Kidney epithelial cell (primary cell): ENCODE data around the gene CREB3L4. TPM values are rescaled to one million over a fixed set of nuclear protein-coding genes. Genes with fewer than 3 reads are reported as not detected.

ENCODE experiments used
- DNase-seq: peaks from one replicate; pipeline ENCODE4 v3.0.0-alpha.2; 2010; ENCODE audit warnings: low read depth
- H3K27me3 ChIP-seq: 2 replicates; pipeline ENCODE4 v1.6.0; 2011; ENCODE audit warnings: low read length; ENCODE audit not compliant: control insufficient read depth, insufficient read depth
- H3K36me3 ChIP-seq: 2 replicates; pipeline ENCODE4 v1.5.1; 2011; ENCODE audit warnings: low read length; ENCODE audit not compliant: control insufficient read depth, insufficient read depth
- H3K4me3 ChIP-seq: 2 replicates; pipeline ENCODE4 v1.5.1; 2011; ENCODE audit warnings: low read depth, mild to moderate bottlenecking, control low read depth, low read length
- total RNA-seq: library from RNA; depleted of rRNA; stranded (reverse); fragments of >200 nt; gene quantifications from 2 replicates; pipeline ENCODE4 v1.2.3, GENCODE V29; 2015
- TF ChIP-seq, protein P1 (sequence below): IDR thresholded peaks from 2 replicates; pipeline ENCODE4 v1.5.1; 2011; ENCODE audit warnings: mild to moderate bottlenecking, moderate library complexity, low read length, control low read depth, inconsistent platforms; ENCODE audit not compliant: insufficient read depth, poor library complexity, severe bottlenecking

CREB3L4 gene
- total RNA-seq, 1 donor from 2014 or later, result 14.5 TPM

DNA sequence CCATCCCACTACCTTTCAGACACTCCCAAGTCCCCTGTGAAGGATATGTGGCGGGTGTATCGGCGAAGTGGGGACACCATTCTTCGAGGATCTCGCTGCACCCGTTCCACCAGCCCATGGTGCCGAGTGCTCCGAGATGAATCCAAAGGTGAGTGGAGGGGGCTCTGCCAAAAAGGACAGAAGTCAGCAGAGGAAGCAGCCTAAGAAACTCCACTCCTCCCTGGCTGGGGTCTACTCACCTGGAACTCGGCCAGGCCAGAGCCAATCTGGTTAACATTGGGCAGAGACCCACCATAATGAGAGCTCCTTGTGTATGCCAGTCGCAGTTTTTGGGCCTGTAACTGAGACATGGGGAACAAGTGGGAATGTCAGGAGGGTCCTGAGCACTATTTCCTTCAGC lies 12.9 kb upstream of the CREB3L4 start:
- TF ChIP-seq, protein P1, sequence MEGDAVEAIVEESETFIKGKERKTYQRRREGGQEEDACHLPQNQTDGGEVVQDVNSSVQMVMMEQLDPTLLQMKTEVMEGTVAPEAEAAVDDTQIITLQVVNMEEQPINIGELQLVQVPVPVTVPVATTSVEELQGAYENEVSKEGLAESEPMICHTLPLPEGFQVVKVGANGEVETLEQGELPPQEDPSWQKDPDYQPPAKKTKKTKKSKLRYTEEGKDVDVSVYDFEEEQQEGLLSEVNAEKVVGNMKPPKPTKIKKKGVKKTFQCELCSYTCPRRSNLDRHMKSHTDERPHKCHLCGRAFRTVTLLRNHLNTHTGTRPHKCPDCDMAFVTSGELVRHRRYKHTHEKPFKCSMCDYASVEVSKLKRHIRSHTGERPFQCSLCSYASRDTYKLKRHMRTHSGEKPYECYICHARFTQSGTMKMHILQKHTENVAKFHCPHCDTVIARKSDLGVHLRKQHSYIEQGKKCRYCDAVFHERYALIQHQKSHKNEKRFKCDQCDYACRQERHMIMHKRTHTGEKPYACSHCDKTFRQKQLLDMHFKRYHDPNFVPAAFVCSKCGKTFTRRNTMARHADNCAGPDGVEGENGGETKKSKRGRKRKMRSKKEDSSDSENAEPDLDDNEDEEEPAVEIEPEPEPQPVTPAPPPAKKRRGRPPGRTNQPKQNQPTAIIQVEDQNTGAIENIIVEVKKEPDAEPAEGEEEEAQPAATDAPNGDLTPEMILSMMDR, result no peak
- peaks cover 2% of the 10 kb centered on the region for H3K36me3 ChIP-seq
- no peak overlapping the region for H3K4me3 ChIP-seq

DNA sequence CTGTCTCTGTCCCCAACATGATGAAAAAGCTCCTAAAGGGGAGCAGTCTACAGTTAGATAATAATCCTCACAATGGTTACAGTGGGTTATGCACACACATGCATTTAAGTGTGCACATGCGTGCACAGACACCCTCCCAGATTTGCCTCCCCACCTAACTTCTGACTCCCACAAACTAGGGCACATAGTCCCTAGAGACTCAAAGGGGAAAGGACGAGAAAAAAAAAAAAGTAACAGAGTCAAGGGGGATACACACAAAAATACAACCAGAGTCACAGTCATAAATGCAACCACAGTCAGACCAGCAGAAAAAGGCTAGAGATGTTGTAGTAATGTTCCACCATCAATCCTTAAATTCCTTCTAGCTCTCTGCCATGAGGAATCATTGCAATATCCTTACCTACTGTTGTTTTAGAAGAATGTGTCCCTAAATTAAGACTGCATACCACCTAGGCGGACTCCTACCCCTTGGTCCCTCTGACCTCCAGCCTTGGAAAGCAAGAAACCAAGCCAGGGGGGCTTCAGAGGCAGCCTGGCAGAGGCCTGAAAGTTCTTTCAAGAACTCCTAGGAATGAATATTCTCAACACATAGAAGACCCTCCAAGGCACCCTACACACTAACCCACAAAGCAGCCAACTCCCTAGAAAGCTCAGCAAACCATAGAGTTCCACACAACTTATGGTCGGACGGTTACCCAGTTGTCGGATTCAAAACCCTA lies 10.5 kb upstream of the CREB3L4 start:
- TF ChIP-seq, protein P1, result no peak
- peak overlapping the region; percentile 90 for H3K4me3 ChIP-seq
- H3K27me3 ChIP-seq, result no peaks in the 10 kb centered on the region
- H3K36me3 ChIP-seq, result peaks cover 2% of the 10 kb centered on the region
- no peak for DNase-seq

More for the DNA sequence above, 12.9 kb upstream of the CREB3L4 start:
- DNase-seq, result no peak
- no peaks in the 10 kb centered on the region for H3K27me3 ChIP-seq

DNA sequence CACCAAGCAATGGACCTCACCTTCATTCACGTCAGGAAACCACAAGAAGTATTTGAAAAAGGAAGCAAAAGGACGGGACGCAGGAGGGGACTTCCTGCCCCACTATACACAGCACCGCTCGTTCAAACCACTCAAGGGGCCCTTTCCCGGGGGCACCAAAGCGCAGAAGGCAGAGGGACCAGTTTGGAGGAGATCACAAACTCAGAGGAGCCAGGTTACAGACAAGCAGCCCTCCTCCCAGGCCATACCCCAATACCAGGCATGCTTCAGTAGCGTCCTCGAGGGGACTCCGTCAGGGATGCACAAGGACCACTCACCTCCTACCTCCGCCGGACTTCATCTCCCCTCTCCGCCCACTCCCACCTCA lies 10.0 kb upstream of the CREB3L4 start:
- TF ChIP-seq, protein P1, result no peak
- Histone ChIP-seq H3K36me3 (no peaks in the 10 kb centered on the region), H3K27me3 (no peaks in the 10 kb centered on the region), H3K4me3 (peak overlapping the region; percentile 90)
- no peak for DNase-seq

DNA sequence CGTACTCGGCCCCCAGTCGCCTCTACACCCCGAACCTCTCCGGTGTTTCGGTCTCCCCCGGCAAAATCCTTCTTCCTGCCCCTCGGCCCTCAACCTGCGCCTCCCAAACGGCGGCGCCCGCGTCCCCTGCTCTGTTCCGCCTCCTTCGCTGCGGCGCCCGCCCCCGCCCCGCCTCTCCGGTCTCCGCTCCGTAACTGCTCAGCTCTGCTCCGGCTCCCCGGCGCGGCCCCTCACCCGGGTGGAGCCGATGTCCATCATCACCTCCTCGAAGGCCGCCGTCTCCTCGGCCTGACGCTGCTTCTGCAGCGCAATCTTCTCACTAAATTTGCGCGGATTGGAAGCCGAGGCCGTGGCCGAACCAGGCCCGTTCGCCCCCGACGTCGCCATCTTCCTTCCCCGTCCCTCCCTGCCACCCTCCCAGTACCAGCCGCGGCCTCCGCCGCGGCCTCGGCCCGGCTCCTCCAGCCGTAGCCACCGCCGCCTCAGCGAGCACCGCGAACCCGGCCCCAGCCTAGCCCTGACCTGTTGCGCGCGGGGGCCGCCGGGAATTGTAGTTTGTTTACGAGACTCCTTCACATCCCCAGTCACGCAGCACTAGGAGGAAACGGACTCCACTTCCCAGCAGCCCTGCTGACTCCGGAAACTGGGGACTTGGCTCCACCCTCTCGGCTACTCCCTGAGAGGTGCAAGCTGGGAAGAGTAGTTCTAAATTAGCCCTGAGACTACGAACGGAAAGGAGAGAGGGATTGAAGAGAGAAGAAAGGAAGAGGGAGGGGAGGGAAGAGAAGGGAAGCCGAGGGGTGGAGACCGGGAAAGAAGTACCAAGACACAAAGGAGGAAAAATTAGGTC lies 9.4 kb upstream of the CREB3L4 start, which contains the start of gene CRTC2:
Gene CRTC2 (minus strand): TSS at position 502 of the 850 bp plus-strand sequence. CDS start 115 bp downstream, at position 387.
- Histone ChIP-seq H3K4me3 (peak within 1 kb of the TSS; percentile 90), H3K27me3 (no peaks in the 10 kb centered on the region), H3K36me3 (no peaks in the 10 kb centered on the region)
- TF ChIP-seq, protein P1, result no peak
- peak; percentile 96 for DNase-seq

DNA sequence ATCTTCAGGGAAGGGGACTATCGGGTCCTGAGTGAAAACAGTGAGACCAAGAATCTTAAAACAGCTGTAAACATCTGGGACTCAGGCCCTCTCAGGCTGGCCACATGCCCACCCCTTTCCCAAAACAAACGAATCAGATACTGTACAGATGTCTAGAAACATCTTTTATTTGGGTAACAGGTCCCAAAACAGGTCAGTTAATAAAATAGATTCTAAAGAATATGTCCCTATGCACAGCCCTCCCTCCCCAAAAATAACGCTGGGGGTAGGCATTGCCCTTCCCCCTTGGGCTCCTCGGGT lies 8.8 kb upstream of the CREB3L4 start:
- H3K36me3 ChIP-seq, result no peaks in the 10 kb centered on the region
- H3K27me3 ChIP-seq, result no peaks in the 10 kb centered on the region
- H3K4me3 ChIP-seq, result no peak overlapping the region
- TF ChIP-seq, protein P1, result no peak
- DNase-seq, result no peak
